Heart left ventricle (tissue), 16 donors: ENCODE data around the gene FAM240B. TPM values are rescaled to one million over a fixed set of nuclear protein-coding genes. Genes with fewer than 3 reads are reported as not detected.
A peak's percentile ranks its signal among the peaks of the same experiment; 100 is the strongest.

Experiments
- ATAC-seq, 4 donors: fragments of 200-7000 bp; cut with Tn5 transposase; one replicate each; pipeline ENCODE4 v1.9.1; 2020 to 2022; ENCODE audit warnings: moderate library complexity in 4 of 4, mild to moderate bottlenecking in 3 of 4, moderate number of reproducible peaks in 1 of 4
- DNase-seq, 5 donors: peaks; one replicate each; pipeline ENCODE4 v3.0.0-alpha.2; 2020
- H3K27ac ChIP-seq, 12 donors: fragments of 200-600 bp; sonication (generic) in 4 of 12; one replicate each; pipeline versions ENCODE4 v1.5.0 to v1.8.0; 2016 to 2022; ENCODE audit warnings: mild to moderate bottlenecking in 2 of 12
- H3K27me3 ChIP-seq, 9 donors: fragments of 200-600 bp; sonication (generic) in 2 of 9; one replicate each; pipeline versions ENCODE4 v1.5.1 to v1.8.0; 2016 to 2022; ENCODE audit warnings: mild to moderate bottlenecking in 3 of 9
- H3K36me3 ChIP-seq, 9 donors: fragments of 200-600 bp; sonication (generic) in 2 of 9; one replicate each; pipeline versions ENCODE4 v1.5.0 to v1.8.0; 2018 to 2022; ENCODE audit warnings: mild to moderate bottlenecking in 2 of 9
- H3K4me1 ChIP-seq, 12 donors: fragments of 200-600 bp; sonication (generic) in 4 of 12; one replicate each; pipeline versions ENCODE4 v1.5.0 to v1.8.0; 2016 to 2022; ENCODE audit warnings: mild to moderate bottlenecking in 3 of 12
- H3K4me3 ChIP-seq, 12 donors: fragments of 200-600 bp; sonication (generic) in 4 of 12; one replicate each; pipeline versions ENCODE4 v1.5.0 to v1.8.0; 2017 to 2022; ENCODE audit warnings: mild to moderate bottlenecking in 9 of 12, moderate library complexity in 4 of 12
- H3K9me3 ChIP-seq, 12 donors: fragments of 200-600 bp; sonication (generic) in 4 of 12; one replicate each; pipeline versions ENCODE4 v1.5.0 to v1.8.0; 2016 to 2022; ENCODE audit warnings: mild to moderate bottlenecking in 1 of 12
- POLR2A ChIP-seq, 2 donors: fragments of 450-650 bp; IDR thresholded peaks; one replicate each; pipeline ENCODE4 v1.6.1; 2017; ENCODE audit warnings: antibody characterized with exemption in 2 of 2, mild to moderate bottlenecking in 2 of 2, moderate library complexity in 2 of 2
- WGBS, 4 donors: extraction: QIAGEN DNeasy Blood & Tissue Kit in 2 of 4; methylation state at CpG; one replicate each; pipeline versions ENCODE4 v1.1.5 to v1.1.7; 2013 to 2018; 5-methylcytosine and 5-hydroxymethylcytosine counted together
- intact Hi-C, 10 donors: fragments of 100-400 bp; cut with DNase I; formaldehyde crosslinking; loops; one replicate each; pipeline versions ENCODE4 v1.11.1 to v1.14.2; 2022
- polyA plus RNA-seq, 2 donors: library from polyadenylated mRNA; stranded (reverse); fragments of 200-250 nt; gene quantifications; one replicate each; pipeline ENCODE4 v1.2.3, GENCODE V29; 2013
- total RNA-seq, 9 donors: library from RNA; depleted of rRNA in 2 of 9; stranded (reverse); fragments of >200 nt in 2 of 9; fragmentation: NEBNext Ultra II Directional in 3 of 9; extraction: Animal tissue kit (Norgen Biotek cat#: 25700) in 3 of 9; gene quantifications; one replicate each; pipeline versions ENCODE4 v1.1.0 to v1.2.4, GENCODE V29; 2016 to 2023
- TF ChIP-seq, protein P1 (sequence below), 12 donors: fragments of 200-600 bp; sonication (generic) in 4 of 12; IDR thresholded peaks; one replicate each; pipeline versions ENCODE4 v1.5.0 to v1.8.0; 2018 to 2022; ENCODE audit warnings: antibody characterized with exemption in 12 of 12, mild to moderate bottlenecking in 5 of 12
- donor health status: ischemic (EF 13 %, LVEDD 7.1; RV severe dilation, severe dysfunction).
- donor health status: healthy with polysubstance abuse.
- donor health status: DM: no; HTN: yes; CAD: no.
- donor health status: DM: no; HTN: no; CAD: no.
- donor health status: ischemic (EF 25% LVEDD 6.9; RV normal size, moderate dysfunction).
- donor health status: ischemic (EF 25% LVEDD 5.7; RV mildly dilated, moderate dysfunction).
- donor health status: healthy.
- donor health status: DM: yes; HTN: yes; CAD: no.
- donor health status: ischemic (EF 35%, LVEDD 5.7; RV mildly dilated, moderate dysfunction).
- donor health status: nonischemic (EF 11% LVEDD 7.7; RV severe dilation, severe dysfunction).
- donor health status: DM: yes; HTN: yes; CAD: no.
- donor health status: PGD.
- donor health status: ischemic (EF 29% LVEDD 5.4; RV normal size, mild dysfunction).
- donor health status: nonischemic (EF 23%, LVEDD 6.1; RV moderate dilation, normal function).

FAM240B gene
- total and polyA plus RNA-seq, 11 donors: not detected

DNA sequence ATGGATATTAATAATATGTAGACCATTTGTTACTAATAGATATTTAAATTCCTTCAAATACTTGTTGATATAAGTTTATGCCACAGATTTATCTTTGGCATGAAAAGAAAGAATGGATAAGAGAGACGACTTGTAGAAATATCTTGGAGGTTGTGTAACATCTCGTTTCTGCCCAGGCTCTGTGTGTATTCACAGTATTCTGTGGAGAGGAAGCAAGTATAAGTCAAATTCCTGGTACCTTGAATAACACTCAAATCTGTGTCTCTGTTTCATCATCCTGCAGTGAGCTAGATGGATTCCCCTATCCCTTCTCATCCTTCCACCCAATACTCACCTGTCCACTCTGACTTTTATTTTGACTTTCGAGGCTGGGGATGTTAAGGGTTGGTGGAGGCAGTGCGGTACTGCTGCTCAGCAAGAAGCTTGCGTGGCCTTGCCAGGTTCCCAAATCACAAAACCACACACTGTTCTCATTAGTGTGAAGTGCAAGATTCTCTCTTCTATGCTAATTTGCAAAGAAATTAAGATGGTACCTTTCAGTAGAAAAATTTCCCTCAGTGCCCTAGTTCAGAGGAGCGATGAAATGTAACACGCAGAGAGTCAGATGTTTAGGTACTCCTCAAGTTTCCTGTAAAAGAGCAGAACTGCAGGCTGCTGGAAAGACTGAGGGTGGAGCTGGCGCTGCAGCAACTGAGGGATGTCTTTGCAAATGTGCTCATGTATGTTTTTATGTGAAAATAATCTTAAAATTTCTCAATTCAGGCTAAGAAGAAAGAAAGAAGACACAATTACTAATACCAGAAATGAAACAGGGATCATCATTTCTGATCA, 57.0 kb downstream of the FAM240B start:
- no peaks in the 10 kb centered on the region for H3K36me3 ChIP-seq
- 45 to 53% (median 48%) methylated on average over 8 of the region's 8 CpGs for WGBS, 4 donors
- H3K9me3 ChIP-seq: no peaks in the 10 kb centered on the region
- DNase-seq (no peak), ATAC-seq (peak in 3 of 4 donors; percentile 37 to 61 (median 47))
- no peak overlapping the region for H3K27ac ChIP-seq
- TF ChIP-seq, protein P1, sequence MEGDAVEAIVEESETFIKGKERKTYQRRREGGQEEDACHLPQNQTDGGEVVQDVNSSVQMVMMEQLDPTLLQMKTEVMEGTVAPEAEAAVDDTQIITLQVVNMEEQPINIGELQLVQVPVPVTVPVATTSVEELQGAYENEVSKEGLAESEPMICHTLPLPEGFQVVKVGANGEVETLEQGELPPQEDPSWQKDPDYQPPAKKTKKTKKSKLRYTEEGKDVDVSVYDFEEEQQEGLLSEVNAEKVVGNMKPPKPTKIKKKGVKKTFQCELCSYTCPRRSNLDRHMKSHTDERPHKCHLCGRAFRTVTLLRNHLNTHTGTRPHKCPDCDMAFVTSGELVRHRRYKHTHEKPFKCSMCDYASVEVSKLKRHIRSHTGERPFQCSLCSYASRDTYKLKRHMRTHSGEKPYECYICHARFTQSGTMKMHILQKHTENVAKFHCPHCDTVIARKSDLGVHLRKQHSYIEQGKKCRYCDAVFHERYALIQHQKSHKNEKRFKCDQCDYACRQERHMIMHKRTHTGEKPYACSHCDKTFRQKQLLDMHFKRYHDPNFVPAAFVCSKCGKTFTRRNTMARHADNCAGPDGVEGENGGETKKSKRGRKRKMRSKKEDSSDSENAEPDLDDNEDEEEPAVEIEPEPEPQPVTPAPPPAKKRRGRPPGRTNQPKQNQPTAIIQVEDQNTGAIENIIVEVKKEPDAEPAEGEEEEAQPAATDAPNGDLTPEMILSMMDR (IDR thresholded peaks at IDR 0.05): peak in 5 of 12 donors; percentile 11 to 43 (median 28)
- TF ChIP-seq POLR2A (IDR thresholded peaks at IDR 0.05): no peak
- intact Hi-C loops: loop anchor here in 3 of 10 donors (5.0 to 10.0 kb wide), 3 partner anchors 48 to 62 kb away; partner anchors contain the start of gene FAM240B (in 1 of the 3)
- H3K27me3 ChIP-seq: peaks cover 0 to 5% (median 0%) of the 10 kb centered on the region in 9 donors
- no peaks in the 10 kb centered on the region for H3K4me1 ChIP-seq
- H3K4me3 ChIP-seq: no peak overlapping the region

DNA sequence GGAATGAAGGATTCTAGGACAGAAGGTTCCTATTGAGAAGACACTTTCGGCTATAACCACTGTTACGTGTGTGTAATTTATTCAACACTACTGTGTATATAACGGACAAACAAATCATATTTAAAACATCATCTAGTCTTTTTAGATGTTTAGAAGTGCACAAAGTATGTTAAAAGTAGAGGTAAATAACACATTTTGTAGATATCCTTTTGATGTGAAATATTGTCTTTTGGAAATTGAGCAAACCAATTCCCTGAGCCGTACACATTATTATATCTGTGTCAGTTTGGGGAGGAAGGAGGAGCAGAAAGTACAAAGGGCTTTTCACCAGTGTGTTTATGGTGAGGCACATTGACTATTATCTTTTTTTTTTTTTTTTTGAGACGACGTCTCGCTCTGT, 60.4 kb downstream of the FAM240B start:
- Histone ChIP-seq H3K4me1 (peaks cover 0 to 8% (median 0%) of the 10 kb centered on the region in 12 donors), H3K27ac (no peak overlapping the region), H3K4me3 (no peak overlapping the region), H3K9me3 (no peaks in the 10 kb centered on the region), H3K36me3 (no peaks in the 10 kb centered on the region), H3K27me3 (peaks cover 0 to 5% (median 0%) of the 10 kb centered on the region in 9 donors)
- WGBS, 4 donors: 81 to 88% (median 83%) methylated on average over 7 of the region's 7 CpGs
- intact Hi-C loops: loop anchor here in 4 of 10 donors (5.0 to 10.0 kb wide), 3 partner anchors 45 to 68 kb away; no protein-coding TSS in a partner anchor
- no peak for DNase-seq
- TF ChIP-seq POLR2A (IDR thresholded peaks at IDR 0.05): no peak
- TF ChIP-seq, protein P1 (IDR thresholded peaks at IDR 0.05): no peak
- no peak for ATAC-seq

DNA sequence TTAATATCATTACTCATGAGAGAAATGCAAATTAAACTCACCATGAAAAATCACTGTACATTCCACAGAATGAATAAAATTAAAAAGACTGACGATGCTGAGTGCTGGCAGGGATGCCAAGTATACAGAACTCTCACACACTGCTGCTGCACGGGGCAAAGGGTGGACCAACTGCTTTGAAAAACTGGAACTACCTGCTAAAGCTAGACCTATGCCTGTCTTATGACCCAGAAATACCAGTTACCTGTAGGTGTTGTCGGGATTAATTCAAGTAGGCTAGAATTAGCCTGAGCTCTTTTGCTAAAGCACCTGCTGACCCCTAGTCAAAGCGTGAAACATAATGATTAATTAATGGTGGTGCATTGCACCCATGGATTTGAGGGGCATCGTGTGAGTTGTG, 63.0 kb downstream of the FAM240B start:
- ATAC-seq: no peak

More for the DNA sequence above, 63.0 kb downstream of the FAM240B start:
- no peak overlapping the region for H3K27ac ChIP-seq
- peaks cover 0 to 5% (median 0%) of the 10 kb centered on the region in 9 donors for H3K27me3 ChIP-seq
- intact Hi-C loops: loop anchor here in 4 of 10 donors (5.0 to 10.0 kb wide), 3 partner anchors 48 to 70 kb away; no protein-coding TSS in a partner anchor
- no peak for DNase-seq
- no peaks in the 10 kb centered on the region for H3K36me3 ChIP-seq
- WGBS, 4 donors: 29 to 78% (median 33%) methylated on average over 5 of the region's 5 CpGs
- H3K4me1 ChIP-seq: peaks cover 0 to 11% (median 0%) of the 10 kb centered on the region in 12 donors
- TF ChIP-seq POLR2A (IDR thresholded peaks at IDR 0.05): no peak
- TF ChIP-seq, protein P1 (IDR thresholded peaks at IDR 0.05): no peak
- H3K4me3 ChIP-seq: no peak overlapping the region
- no peaks in the 10 kb centered on the region for H3K9me3 ChIP-seq
